ENCODE results near the gene ZMYND8.
"Not testable (repeated sequence)": the region's sequence is repeated elsewhere in the genome, so short reads cannot be mapped to it uniquely, and the experiment has no call there.

Gene ZMYND8

GRCh38 chr20:47263465-47264084, 92.9 kb downstream of the ZMYND8 start:
- DNase-seq: no peak

- no peak for DNase-seq
These were observed 93.4 kb downstream of the ZMYND8 start for GRCh38 chr20:47263080-47263464.

DNA sequence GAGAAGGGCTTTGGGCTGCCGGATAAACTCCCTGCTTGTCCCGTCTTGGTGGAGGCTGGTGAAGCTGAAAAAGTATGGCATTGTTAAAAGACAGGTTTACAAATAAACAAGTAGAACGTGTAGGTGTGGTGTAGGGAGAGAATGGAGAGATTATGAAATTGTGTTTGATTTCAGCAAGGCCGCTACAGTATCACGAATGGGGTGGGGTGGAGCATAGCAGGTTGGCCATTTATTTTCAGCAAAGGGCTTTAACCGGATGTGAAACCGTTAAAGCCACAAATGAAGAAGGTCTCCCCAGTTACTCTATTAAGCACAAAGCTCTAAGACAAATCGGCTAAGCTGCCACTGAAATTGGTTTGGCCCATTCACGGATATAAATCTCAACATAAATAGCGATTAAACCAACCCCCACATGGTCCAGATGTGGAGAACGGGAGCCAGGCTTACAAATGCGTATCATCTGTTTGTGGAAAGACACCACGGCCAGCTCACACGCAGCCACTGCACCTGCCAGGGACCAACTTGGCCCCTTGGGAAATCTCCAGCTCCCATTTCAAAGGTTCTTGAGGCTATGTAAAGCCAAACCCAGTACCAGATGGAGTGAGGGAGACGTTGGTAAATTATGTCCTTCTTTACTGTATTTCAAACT, 94.0 kb downstream of the ZMYND8 start:
- DNase-seq: no peak

GRCh38 chr20:47262008-47262364, 94.5 kb downstream of the ZMYND8 start:
- DNase-seq: no peak

- DNase-seq: not testable (repeated sequence)
These were observed 95.2 kb downstream of the ZMYND8 start for GRCh38 chr20:47261161-47261774.

GRCh38 chr20:47260540-47261126, 95.9 kb downstream of the ZMYND8 start:
- not testable (repeated sequence) for DNase-seq

- DNase-seq: no peak
These were observed 97.5 kb downstream of the ZMYND8 start for GRCh38 chr20:47258745-47259695.

DNA sequence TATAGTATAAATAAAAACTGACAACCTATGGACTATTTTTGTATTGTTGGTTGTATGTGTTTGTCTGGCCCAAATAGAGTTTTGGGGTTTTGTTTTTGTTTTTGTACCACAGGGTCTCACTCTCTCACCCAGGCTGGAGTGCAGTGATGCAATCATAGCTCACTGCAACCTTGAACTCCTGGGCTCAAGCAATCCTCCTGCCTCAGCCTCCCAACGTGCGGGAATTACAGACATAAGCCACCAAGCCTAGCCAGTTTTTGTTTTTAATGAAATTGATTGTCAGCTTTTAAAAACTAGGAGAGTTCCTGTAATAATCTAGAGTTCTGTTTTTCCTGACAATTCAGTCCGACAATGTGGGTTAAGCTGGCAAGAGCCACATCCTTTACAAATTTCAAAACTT, 98.7 kb downstream of the ZMYND8 start:
- DNase-seq: no peak

GRCh38 chr20:47257256-47257655, 99.2 kb downstream of the ZMYND8 start:
- no peak for DNase-seq

DNA sequence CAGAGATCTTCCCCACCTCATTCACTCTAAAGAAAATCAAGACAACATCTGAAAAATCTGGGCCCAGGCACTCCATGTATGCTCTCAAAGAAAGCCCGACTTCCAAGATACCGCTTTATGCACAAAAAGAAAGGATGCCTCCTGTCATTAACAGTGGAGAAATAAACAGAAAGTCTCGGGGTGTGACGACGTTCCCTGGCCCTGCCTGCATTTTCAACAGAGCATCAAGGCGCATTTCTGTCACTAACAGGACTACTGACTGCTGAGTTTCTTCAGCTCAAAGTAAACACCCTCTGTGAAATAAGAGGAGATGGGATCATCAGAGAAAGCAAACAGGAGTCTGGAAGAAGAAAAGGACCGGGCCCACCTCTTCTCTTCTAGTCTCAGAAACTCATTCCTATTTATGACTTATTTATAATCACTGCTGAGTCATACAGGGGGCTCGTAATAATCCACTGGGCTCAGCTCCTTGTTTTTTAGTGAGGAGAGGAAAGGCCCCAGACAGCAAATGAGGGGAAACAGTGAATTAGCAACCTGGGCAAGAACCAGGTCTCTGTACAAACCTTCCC, 99.7 kb downstream of the ZMYND8 start:
- DNase-seq: no peak

- DNase-seq: no peak
These were observed 102.6 kb downstream of the ZMYND8 start for GRCh38 chr20:47253872-47254271.

DNA sequence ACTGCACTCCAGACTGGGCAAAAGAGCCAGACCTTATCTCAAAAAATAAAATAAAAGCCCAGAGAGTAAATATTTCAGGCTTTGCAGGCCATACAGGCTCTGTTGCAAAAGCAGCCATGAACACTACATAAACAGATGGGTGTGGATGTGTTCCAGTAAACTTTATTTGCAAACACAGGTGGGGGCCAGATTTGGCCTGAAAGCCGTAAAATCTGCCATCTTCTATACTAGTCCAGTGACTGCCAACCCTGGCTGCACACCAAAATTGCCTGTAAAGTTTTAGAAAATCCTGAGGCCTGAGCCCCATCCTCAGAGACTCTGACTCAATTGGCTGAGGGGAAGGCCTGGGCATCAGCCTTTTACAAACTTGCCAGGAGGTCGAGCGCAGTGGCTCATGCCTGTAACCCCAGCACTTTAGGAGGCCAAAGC, 103.6 kb downstream of the ZMYND8 start:
- no peak for DNase-seq

DNA sequence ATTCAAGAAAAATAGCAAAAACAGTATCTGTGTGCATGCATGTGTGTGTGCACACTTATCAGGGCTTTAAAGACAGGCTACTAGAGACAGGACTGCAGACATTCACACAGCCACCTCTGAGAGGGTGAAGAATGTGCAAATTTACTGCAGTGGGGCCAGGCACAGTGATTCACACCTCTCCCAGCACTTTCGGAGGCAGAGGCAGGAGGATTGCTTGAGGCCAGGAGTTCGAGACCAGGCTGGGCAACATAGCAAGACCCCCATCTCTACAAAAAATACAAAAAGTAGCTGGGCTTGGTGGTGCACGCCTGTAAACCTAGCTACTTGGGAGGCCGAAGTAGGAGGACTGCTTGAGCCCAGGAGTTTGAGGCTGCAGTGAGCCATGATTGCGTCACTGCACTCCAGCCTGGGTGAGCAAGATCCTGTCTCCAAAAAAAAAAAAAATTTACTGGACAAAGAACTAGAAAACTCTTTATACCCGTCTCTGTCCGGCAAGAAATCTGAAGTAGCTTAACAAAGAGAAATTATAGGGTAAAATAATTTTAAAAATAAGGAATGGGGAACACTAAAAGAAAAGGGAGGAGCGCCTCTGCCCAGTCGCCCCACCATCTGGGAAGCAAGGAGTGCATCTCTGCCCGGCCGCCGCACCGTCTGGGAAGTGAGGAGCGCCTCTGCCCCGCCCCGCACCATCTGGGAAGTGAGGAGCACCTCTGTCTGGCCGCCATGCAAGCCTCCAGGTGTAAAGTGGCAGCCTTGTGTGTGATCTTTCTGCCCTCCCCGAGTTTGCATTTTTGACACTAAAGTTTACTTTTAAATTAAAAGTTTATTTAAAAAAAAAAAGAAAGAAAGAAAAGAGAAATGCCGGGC, 105.1 kb downstream of the ZMYND8 start:
- DNase-seq: no peak

DNA sequence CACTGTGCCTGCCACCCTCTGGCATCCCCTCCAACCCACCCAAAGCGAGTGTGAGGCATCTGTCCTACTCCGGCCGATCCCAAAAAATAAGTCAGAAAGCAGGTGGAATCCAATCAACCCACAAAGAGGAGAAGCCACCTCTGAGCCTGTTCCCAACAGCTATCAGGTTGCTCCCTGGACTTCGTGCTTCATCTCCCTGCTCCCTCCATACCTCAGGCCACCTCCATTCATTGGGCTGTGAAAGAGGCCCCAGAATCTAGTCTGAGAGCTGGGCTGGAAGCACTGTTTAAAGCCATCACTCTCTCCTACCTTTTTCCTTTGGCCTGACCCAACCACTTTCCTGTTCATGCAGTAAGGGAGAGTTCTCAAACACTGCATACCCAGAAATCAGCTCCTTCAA, 106.1 kb downstream of the ZMYND8 start:
- DNase-seq: no peak

DNA sequence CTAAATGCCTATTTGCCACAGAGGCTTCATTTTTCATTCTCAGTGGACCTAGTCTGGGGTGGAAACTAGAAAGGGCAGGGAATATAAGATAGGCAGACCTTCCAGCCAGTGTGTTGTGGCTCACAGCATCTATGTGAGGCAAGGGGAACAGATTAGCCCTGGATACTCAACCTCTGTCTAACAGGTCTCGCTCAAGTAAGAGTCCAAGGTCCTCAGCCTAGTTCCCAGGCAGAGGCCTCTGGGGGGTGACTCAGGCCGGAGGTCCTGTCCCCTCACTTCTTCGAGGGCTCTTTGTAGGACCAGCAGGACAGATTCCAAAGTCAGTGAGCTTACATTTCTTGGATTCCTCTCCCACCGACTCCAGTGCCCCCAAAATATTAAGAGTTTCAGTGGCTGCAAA, 106.6 kb downstream of the ZMYND8 start:
- no peak for DNase-seq

DNA sequence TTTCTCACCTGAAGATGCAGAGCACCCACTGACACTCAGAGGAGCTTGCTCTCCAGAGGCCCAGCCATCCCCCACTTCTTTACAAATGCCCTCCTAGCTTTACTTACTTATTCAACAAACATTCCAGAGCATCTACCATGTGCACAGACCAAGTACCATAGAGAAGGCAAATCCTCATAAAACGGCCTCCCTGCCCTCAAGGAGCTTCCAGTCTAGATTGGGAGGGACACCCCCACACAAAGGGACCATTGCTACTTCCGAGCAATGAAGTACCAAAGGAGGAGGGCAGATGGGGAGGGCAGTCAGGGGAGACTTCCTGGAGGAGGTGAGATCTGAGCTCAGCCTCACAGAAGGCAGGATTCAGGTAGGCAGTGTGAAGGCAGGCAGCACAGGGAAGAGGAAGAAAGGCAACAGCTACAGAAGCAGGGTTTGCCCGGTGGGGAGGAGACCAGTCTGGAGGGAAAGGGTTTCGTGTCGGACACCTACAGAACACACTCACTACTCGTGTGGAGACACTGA, 108.0 kb downstream of the ZMYND8 start:
- no peak for DNase-seq

DNA sequence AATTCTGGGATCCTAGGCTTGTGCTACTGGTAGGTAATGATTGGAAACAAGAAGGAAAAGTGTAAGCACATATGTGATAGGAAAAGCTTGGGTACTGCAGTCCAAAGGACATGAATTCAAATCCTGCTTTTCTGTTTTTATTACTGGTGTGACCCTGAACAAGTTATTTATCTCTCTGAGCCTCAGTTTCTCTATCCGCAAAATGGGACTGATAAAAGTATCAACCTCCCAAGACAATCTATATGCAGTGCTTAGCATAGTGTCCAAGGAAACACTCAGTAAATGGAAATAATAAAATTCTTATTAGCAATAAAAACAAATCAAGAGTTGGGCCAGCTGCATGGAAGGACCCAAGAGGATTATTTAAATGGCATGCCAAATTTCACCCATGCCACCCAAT, 108.5 kb downstream of the ZMYND8 start:
- no peak for DNase-seq

GRCh38 chr20:47246061-47246777, 110.3 kb downstream of the ZMYND8 start:
- no peak for DNase-seq

GRCh38 chr20:47245166-47245565, 111.3 kb downstream of the ZMYND8 start:
- DNase-seq: not testable (repeated sequence)

GRCh38 chr20:47244451-47244850, 112.0 kb downstream of the ZMYND8 start:
- no peak for DNase-seq

All from activated naive CD4-positive, alpha-beta T cell treated with anti-CD3 and anti-CD28 coated beads, Interleukin-2, amount 50 U/mL, for 16 hours (primary cell).